Measurements from ENCODE around the gene CREBL2.

The CREBL2 gene

GRCh38 chr12:12681061-12681765 is 69.5 kb downstream of the CREBL2 start:
- peak in 1 of 2 experiments; percentile 38 for DNase-seq

GRCh38 chr12:12682284-12682683 is 70.6 kb downstream of the CREBL2 start:
- no peak for DNase-seq

GRCh38 chr12:12683136-12683697 is 71.5 kb downstream of the CREBL2 start:
- peak in 1 of 2 experiments; percentile 54 for DNase-seq

GRCh38 chr12:12683725-12684124 is 72.0 kb downstream of the CREBL2 start:
- peak in 1 of 2 experiments; percentile 79 for DNase-seq

GRCh38 chr12:12684375-12685106 is 72.9 kb downstream of the CREBL2 start:
- peak; percentile 61 to 84 for DNase-seq

GRCh38 chr12:12685305-12685704 is 73.6 kb downstream of the CREBL2 start:
- DNase-seq: peak; percentile 20 to 34

GRCh38 chr12:12686472-12686871 is 74.8 kb downstream of the CREBL2 start:
- DNase-seq: no peak

- no peak for DNase-seq
Observed at GRCh38 chr12:12686925-12687324, 75.2 kb downstream of the CREBL2 start.

- DNase-seq: no peak
Observed at GRCh38 chr12:12689647-12690300, 78.1 kb downstream of the CREBL2 start.

- DNase-seq: no peak
Observed at GRCh38 chr12:12691549-12691948, 79.9 kb downstream of the CREBL2 start.

- DNase-seq: no peak
Observed at GRCh38 chr12:12693111-12693671, 81.5 kb downstream of the CREBL2 start.

All from cerebellar nuclear complex (tissue), 1 donor.